Breast epithelium (tissue), 3 donors: ENCODE measurements around the gene ITPR3.

ENCODE experiments used
- CTCF ChIP-seq, 3 donors: fragments of 450-650 bp; IDR thresholded peaks; one replicate each; pipeline ENCODE4 v1.5.1; 2016 to 2017; ENCODE audit warnings: antibody characterized with exemption in 3 of 3, mild to moderate bottlenecking in 3 of 3, moderate library complexity in 3 of 3
- POLR2A ChIP-seq: fragments of 450-650 bp; IDR thresholded peaks from one replicate; pipeline ENCODE4 v1.6.1; 2016; ENCODE audit warnings: antibody characterized with exemption, mild to moderate bottlenecking, moderate library complexity
- POLR2AphosphoS5 ChIP-seq, 3 donors: sonication (generic); formaldehyde crosslinking; IDR thresholded peaks; one replicate each; pipeline ENCODE4 v1.6.1; 2017; ENCODE audit warnings: antibody characterized with exemption in 3 of 3

DNA sequence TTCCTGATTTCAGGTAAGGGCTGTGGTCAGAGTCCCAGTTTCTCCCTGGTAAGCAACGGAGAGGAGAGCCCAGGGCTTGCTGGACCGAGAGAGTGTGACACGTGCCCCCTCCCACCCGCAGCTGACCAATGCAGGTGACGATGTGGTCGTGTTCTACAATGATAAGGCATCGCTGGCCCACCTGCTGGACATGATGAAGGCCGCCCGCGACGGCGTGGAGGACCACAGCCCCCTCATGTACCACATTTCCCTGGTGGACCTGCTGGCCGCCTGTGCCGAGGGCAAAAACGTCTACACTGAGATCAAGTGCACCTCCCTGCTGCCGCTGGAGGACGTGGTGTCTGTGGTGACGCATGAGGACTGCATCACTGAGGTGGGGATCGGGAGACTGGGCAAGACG lies 58.6 kb downstream of the ITPR3 start:
- TF ChIP-seq CTCF (IDR thresholded peaks at IDR 0.05) (no peak), POLR2A (no peak), POLR2AphosphoS5 (IDR thresholded peaks at IDR 0.05) (no peak)
